Loucy (cell line): ENCODE data around the gene TMEM131.

Experiments used
- EZH2phosphoT487 ChIP-seq: fragments of 200-600 bp; IDR thresholded peaks from 2 replicates; pipeline ENCODE4 v1.6.1; 2018; ENCODE audit warnings: antibody characterized with exemption, mild to moderate bottlenecking, moderate library complexity, borderline replicate concordance
- TF ChIP-seq, protein P1 (sequence below): fragments of 200-600 bp; sonication (generic); conservative IDR thresholded peaks from 2 replicates; pipeline ENCODE4 v1.5.1; 2014; ENCODE audit warnings: mild to moderate bottlenecking, antibody characterized with exemption, low read length

DNA sequence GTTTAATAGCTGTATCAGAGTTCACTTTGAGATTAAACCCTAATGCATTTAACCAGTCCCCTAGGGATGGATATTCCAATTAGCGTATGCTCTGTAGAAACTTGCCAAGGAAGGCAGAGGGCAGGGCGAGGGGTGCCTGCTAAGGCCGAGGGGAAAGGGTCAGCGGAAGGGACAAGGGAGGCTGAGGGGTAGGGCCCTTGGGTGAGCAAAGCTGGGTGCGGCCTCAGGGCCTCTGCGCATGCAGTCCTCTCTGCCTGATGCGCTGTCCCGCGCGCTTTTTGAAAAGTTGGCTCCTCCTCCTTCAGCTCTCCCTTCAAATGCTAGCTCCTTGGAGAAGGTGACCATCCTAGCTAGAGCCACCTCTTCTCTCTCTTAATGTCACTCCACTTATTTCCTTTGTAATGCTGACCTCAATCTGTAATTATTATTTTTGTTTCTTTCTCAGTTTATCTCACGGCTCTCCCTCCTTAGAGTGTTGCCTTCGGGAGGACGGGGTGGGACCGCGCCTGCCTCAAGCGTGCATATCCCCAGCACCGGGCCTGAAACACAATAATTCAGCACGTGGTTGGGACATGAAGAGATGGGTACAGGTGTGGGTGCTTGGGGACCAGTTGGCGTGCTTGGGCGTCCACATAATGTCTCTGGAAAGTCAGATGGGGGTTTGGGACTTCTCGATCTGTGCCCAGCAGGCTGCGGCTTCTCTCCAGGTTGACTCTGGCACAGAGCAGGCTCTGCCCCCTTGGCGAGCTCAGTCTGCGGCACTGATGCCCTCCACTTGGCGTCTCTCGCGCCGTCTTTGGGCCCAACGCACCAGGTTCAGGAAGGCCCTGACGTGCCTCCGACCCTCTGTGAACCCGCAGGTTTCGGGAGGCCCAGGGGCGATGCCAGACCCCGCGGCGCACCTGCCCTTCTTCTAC, 272.3 kb downstream of the TMEM131 start:
- TF ChIP-seq, protein P1, sequence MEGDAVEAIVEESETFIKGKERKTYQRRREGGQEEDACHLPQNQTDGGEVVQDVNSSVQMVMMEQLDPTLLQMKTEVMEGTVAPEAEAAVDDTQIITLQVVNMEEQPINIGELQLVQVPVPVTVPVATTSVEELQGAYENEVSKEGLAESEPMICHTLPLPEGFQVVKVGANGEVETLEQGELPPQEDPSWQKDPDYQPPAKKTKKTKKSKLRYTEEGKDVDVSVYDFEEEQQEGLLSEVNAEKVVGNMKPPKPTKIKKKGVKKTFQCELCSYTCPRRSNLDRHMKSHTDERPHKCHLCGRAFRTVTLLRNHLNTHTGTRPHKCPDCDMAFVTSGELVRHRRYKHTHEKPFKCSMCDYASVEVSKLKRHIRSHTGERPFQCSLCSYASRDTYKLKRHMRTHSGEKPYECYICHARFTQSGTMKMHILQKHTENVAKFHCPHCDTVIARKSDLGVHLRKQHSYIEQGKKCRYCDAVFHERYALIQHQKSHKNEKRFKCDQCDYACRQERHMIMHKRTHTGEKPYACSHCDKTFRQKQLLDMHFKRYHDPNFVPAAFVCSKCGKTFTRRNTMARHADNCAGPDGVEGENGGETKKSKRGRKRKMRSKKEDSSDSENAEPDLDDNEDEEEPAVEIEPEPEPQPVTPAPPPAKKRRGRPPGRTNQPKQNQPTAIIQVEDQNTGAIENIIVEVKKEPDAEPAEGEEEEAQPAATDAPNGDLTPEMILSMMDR = no peak
- TF ChIP-seq EZH2phosphoT487 = no peak
